GM20000 (cell line): ENCODE data around the gene KLF11.

Experiments used
- DNase-seq: peaks from one replicate; pipeline ENCODE4 v3.0.0; 2012; ENCODE audit warnings: low spot score
- CTCF ChIP-seq: IDR thresholded peaks from 2 replicates; pipeline ENCODE4 v1.5.1; 2012; ENCODE audit warnings: mild to moderate bottlenecking, control low read depth; ENCODE audit errors: extremely low read depth, missing control alignments

Gene KLF11

GRCh38 chr2:10016001-10016801 lies 27.1 kb upstream of the KLF11 start:
- no peak for TF ChIP-seq CTCF
- DNase-seq, result no peak

- no peak for DNase-seq
- no peak for TF ChIP-seq CTCF
Observed at GRCh38 chr2:10016802-10017258, 26.5 kb upstream of the KLF11 start.

DNA sequence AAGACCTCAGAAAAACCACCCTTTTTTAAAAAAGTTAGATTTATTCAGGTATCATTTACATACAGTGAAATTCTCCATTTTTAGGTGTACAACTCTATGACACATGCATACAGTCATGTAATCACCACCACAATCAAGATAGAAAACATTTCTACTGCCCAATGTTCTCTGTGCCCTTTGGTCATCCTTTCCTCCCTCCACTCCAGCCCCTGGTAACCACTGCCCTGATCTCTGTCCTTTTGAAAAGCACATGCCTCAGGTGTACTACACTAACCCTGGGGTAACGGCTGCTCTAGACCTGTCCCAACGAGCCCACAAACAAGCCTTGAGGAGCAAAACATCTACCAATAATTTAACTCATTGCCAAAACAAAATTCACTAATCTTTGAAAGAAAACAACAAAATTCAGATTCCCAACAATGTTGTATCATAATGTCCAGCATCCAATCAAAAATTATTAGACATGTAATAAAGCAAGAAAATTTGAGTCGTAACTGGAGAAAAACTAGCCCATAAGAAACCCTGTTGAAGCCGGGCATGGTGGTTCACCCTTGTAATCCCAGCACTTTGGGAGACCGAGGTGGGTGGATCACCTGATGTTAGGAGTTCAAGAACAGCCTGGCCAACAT lies 25.9 kb upstream of the KLF11 start:
- TF ChIP-seq CTCF, result no peak
- no peak for DNase-seq

DNA sequence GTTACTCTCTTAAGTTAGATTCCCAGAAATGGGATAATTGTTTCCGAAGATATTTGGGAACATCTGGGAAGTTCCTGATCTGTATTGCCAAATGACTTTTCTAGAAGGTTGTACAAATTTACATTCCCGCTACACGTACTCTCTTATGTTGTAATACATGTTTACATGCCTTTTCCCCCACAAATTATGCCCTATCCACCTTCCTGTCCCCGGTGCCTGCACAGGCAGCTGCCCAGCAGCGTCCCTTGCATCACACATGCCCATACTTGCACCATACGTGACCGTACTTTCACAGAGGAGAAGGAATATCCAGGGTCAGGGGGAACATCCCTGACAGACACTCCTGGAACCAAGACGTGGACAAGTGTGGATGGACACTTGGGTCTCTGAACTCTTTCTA lies 24.2 kb upstream of the KLF11 start:
- no peak for TF ChIP-seq CTCF
- no peak for DNase-seq

GRCh38 chr2:10019602-10020400 lies 23.5 kb upstream of the KLF11 start:
- no peak for TF ChIP-seq CTCF
- DNase-seq, result no peak

- no peak for TF ChIP-seq CTCF
- DNase-seq, result no peak
Observed at GRCh38 chr2:10022041-10022421, 21.3 kb upstream of the KLF11 start.

DNA sequence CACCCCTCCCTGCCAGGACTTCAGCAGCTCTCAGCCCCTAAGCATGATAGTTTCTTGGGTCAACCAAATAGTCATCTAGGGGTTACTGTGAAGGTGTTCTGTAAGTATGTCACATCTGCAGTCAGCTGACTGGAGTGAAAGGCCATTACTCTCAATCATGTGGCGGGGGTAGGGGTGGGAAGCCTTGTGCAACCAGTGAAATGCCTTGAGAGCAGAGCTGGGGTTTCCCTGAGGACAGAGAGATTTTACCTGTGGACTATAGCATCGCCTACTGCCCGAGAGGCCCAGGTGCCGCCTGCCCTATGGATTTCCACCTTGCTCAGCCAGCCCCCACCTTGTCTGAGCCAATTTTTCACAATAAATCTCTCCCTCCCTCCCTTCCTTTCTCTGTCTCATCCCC lies 20.9 kb upstream of the KLF11 start:
- TF ChIP-seq CTCF, result no peak
- DNase-seq, result no peak
